Measurements from ENCODE around the gene HDGF.
A peak's percentile ranks its signal among the peaks of the same experiment; 100 is the strongest.

HDGF gene

GRCh38 chr1:156745881-156746280 is 5.6 kb downstream of the HDGF start:
- H3K4me3 ChIP-seq = peak overlapping the region; percentile 100
- peak overlapping the region; percentile 98 to 99 for H3K27ac ChIP-seq
- no peak for DNase-seq (ENCODE audit: low spot score)
- TF ChIP-seq CTCF (IDR thresholded peaks at IDR 0.05) = no peak

- Histone ChIP-seq H3K4me3 (no peak overlapping the region), H3K27ac (peak overlapping the region; percentile 16 to 99)
- no peak for DNase-seq (ENCODE audit: low spot score)
Observed at GRCh38 chr1:156744786-156745419, 6.6 kb downstream of the HDGF start.

GRCh38 chr1:156744344-156744743 is 7.1 kb downstream of the HDGF start:
- no peak for TF ChIP-seq CTCF (IDR thresholded peaks at IDR 0.05)
- H3K27ac ChIP-seq = peak overlapping the region in 1 of 2 donors; percentile 22
- H3K4me3 ChIP-seq = no peak overlapping the region
- DNase-seq (ENCODE audit: low spot score) = no peak

More at GRCh38 chr1:156744786-156745419, 6.6 kb downstream of the HDGF start:
- TF ChIP-seq CTCF (IDR thresholded peaks at IDR 0.05) = no peak

GRCh38 chr1:156743367-156744302 is 7.8 kb downstream of the HDGF start:
- Histone ChIP-seq H3K27ac (peak overlapping the region in 1 of 2 donors; percentile 22), H3K4me3 (no peak overlapping the region)
- no peak for TF ChIP-seq CTCF (IDR thresholded peaks at IDR 0.05)
- no peak for DNase-seq (ENCODE audit: low spot score)

- TF ChIP-seq CTCF (IDR thresholded peaks at IDR 0.05) = no peak
- Histone ChIP-seq H3K4me3 (no peak overlapping the region), H3K27ac (no peak overlapping the region)
- DNase-seq (ENCODE audit: low spot score) = no peak
Observed at GRCh38 chr1:156742801-156743200, 8.7 kb downstream of the HDGF start.

- no peak overlapping the region for H3K4me3 ChIP-seq
- H3K27ac ChIP-seq = peak overlapping the region; percentile 73 to 83
- TF ChIP-seq CTCF (IDR thresholded peaks at IDR 0.05) = no peak
- no peak for DNase-seq (ENCODE audit: low spot score)
Observed at GRCh38 chr1:156742017-156742416, 9.5 kb downstream of the HDGF start.
